ENCODE measurements around the gene TRAPPC3.

- TF ChIP-seq CTCF (conservative IDR thresholded peaks at IDR 0.05 in 1 of 2, IDR thresholded peaks at IDR 0.05 in 1 of 2; ENCODE audit: low read depth in 1 of 2, low read length in 2 of 2) (no peak), EZH2 (IDR thresholded peaks at IDR 0.05; ENCODE audit: low read length, missing control alignments) (no peak)
Observed at GRCh38 chr1:36163426-36163825, 14.1 kb upstream of the TRAPPC3 start.
